Tibial artery (tissue), 4 donors: Measurements from ENCODE around the gene IL17A.
A peak's percentile ranks its signal among the peaks of the same experiment; 100 is the strongest.

Experiments used
- DNase-seq, 2 donors: peaks; one replicate each; pipeline ENCODE4 v3.0.0-alpha.2; 2019
- H3K27ac ChIP-seq, 2 donors: fragments of 200-600 bp; sonication (generic) in 1 of 2; 1 replicate in 1 of 2; 2 replicates in 1 of 2; pipeline ENCODE4 v1.5.1; 2018 to 2019; ENCODE audit warnings: mild to moderate bottlenecking in 1 of 2
- H3K27me3 ChIP-seq, 2 donors: fragments of 200-600 bp; sonication (generic) in 1 of 2; one replicate each; pipeline versions ENCODE4 v1.5.1 to v1.6.0; 2016 to 2019
- H3K36me3 ChIP-seq, 3 donors: fragments of 200-600 bp; sonication (generic) in 2 of 3; one replicate each; pipeline ENCODE4 v1.5.1; 2016 to 2019; ENCODE audit warnings: mild to moderate bottlenecking in 2 of 3
- H3K4me1 ChIP-seq, 4 donors: fragments of 200-600 bp; sonication (generic) in 2 of 4; 1 replicate in 3 of 4; 2 replicates in 1 of 4; pipeline ENCODE4 v1.5.1; 2016 to 2019
- H3K4me3 ChIP-seq, 2 donors: fragments of 200-600 bp; sonication (generic) in 1 of 2; 1 replicate in 1 of 2; 2 replicates in 1 of 2; pipeline ENCODE4 v1.5.1; 2018 to 2019; ENCODE audit warnings: mild to moderate bottlenecking in 2 of 2
- H3K9me3 ChIP-seq, 3 donors: fragments of 200-600 bp; sonication (generic) in 1 of 3; one replicate each; pipeline ENCODE4 v1.5.1; 2016 to 2019
- intact Hi-C: fragments of 100-400 bp; cut with DNase I; formaldehyde crosslinking; loops from one replicate; pipeline ENCODE4 v1.15.0; 2023; ENCODE audit warnings: low total_unique reads
- TF ChIP-seq, protein P1 (sequence below), 2 experiments: fragments of 200-600 bp in 1 of 2; fragments of 450-650 bp in 1 of 2; IDR thresholded peaks; one replicate each; pipeline ENCODE4 v1.5.1; 2017 to 2019; ENCODE audit warnings: antibody characterized with exemption in 2 of 2, mild to moderate bottlenecking in 1 of 2, moderate library complexity in 1 of 2

The IL17A gene

DNA sequence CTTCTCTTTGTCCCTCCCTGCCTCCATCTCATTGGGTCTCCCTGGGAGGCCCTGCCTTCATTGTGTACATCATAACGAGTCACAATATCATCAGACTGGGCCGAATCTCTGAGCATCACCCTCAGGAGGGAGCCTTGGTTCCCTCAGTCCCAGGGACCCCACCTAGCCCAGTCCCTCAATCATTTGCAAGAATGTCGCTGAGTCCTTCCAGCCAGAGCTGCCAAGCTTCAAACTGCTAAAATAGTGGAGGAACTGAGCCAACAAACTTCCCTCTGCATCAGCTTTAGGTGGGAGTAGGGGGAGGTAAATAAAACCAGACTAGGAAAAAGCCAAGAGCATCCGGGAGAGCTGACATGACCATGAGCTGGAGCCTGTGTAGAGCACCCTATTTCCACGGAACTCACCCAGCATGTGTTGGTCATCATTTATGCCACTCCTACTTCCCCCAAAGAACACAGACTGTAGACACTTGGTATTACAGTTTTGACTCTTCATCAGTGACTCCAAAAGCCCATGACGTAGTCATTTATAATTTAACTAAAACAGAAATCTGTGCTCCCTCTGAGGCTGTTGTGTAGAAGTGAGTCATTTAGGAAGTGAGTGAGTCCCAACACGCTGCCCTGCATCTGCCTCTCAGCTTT, 28.8 kb upstream of the IL17A start:
- Histone ChIP-seq H3K36me3 (no peaks in the 10 kb centered on the region), H3K4me3 (no peak overlapping the region), H3K27ac (no peak overlapping the region), H3K4me1 (peaks cover 0 to 9% (median 0%) of the 10 kb centered on the region in 4 donors), H3K9me3 (peaks cover 0 to 3% (median 0%) of the 10 kb centered on the region in 3 donors), H3K27me3 (no peaks in the 10 kb centered on the region)
- TF ChIP-seq, protein P1, sequence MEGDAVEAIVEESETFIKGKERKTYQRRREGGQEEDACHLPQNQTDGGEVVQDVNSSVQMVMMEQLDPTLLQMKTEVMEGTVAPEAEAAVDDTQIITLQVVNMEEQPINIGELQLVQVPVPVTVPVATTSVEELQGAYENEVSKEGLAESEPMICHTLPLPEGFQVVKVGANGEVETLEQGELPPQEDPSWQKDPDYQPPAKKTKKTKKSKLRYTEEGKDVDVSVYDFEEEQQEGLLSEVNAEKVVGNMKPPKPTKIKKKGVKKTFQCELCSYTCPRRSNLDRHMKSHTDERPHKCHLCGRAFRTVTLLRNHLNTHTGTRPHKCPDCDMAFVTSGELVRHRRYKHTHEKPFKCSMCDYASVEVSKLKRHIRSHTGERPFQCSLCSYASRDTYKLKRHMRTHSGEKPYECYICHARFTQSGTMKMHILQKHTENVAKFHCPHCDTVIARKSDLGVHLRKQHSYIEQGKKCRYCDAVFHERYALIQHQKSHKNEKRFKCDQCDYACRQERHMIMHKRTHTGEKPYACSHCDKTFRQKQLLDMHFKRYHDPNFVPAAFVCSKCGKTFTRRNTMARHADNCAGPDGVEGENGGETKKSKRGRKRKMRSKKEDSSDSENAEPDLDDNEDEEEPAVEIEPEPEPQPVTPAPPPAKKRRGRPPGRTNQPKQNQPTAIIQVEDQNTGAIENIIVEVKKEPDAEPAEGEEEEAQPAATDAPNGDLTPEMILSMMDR (IDR thresholded peaks at IDR 0.05): no peak
- DNase-seq: no peak
- intact Hi-C loops: no loop called here

DNA sequence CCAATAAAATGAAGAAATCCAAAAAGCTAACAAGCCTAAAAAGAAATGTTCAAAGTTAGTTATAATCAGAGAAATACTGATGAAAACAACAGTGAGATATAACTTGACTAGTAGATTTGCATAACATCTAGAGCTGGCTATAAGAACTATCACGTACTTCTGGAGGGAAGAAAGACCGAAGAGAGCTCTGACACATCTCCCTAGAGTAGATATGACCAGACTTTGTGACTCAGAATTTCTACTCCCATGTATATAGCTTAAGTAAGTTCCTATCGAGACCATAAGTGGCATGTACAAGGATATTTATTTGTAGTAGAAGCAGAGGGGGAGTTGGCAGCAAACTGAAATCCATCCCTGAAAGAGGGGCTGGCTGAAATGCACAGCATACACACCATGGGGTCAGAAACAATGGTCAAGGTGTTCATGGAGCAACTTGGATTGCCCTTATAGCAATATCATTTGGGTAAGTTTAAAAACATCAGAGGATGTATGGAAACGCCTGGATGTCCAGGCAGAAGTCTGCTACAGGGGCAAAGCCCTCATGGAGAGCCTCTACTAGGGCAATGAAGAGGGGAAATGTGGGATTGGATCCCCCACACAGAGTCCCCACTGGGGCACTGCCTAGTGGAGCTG, 25.6 kb upstream of the IL17A start:
- DNase-seq: no peak
- peaks cover 0 to 3% (median 0%) of the 10 kb centered on the region in 3 donors for H3K9me3 ChIP-seq
- no peaks in the 10 kb centered on the region for H3K36me3 ChIP-seq
- intact Hi-C loops: no loop called here
- TF ChIP-seq, protein P1 (IDR thresholded peaks at IDR 0.05): no peak
- no peaks in the 10 kb centered on the region for H3K27me3 ChIP-seq
- H3K4me1 ChIP-seq: peaks cover 0 to 9% (median 0%) of the 10 kb centered on the region in 4 donors
- no peak overlapping the region for H3K27ac ChIP-seq
- no peak overlapping the region for H3K4me3 ChIP-seq

DNA sequence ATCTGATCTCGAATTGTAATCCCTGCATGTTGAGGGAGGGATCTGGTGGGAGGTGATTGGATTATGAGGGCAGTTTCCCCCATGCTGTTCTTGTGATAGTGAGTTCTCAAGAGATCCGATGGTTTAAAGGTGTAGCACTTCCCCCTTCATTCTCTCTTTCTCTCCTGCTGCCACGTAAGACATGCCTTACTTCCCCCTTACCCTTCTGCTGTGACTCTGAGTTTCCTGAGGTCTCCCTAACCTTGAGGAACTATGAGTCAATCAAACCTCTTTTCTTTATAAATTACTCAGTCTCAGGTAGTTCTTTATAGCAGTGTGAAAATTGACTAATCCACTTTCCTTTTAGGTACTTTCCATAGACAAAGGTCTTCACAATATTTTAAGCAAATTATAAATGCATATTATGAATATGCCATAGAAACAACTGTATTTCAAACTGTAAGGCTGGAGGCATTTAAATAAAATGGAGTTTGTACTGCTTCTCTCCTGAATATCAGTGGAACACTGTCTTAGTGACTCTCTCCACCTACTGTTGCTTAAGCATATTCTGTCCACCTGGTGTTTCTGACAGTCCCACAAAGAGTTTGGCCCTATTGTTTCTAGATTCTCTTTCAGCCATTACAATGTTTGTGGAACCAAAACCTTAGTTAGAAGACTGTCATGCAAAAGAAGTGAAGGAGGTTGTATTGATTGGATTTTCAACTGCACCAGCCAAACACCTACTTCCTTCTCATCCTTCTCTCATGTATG, 24.3 kb upstream of the IL17A start:
- Histone ChIP-seq H3K27ac (no peak overlapping the region), H3K27me3 (no peaks in the 10 kb centered on the region), H3K9me3 (peaks cover 0 to 3% (median 0%) of the 10 kb centered on the region in 3 donors), H3K4me1 (peaks cover 0 to 2% (median 0%) of the 10 kb centered on the region in 4 donors), H3K4me3 (no peak overlapping the region), H3K36me3 (no peaks in the 10 kb centered on the region)
- TF ChIP-seq, protein P1 (IDR thresholded peaks at IDR 0.05): no peak
- intact Hi-C loops: no loop called here
- DNase-seq: no peak

DNA sequence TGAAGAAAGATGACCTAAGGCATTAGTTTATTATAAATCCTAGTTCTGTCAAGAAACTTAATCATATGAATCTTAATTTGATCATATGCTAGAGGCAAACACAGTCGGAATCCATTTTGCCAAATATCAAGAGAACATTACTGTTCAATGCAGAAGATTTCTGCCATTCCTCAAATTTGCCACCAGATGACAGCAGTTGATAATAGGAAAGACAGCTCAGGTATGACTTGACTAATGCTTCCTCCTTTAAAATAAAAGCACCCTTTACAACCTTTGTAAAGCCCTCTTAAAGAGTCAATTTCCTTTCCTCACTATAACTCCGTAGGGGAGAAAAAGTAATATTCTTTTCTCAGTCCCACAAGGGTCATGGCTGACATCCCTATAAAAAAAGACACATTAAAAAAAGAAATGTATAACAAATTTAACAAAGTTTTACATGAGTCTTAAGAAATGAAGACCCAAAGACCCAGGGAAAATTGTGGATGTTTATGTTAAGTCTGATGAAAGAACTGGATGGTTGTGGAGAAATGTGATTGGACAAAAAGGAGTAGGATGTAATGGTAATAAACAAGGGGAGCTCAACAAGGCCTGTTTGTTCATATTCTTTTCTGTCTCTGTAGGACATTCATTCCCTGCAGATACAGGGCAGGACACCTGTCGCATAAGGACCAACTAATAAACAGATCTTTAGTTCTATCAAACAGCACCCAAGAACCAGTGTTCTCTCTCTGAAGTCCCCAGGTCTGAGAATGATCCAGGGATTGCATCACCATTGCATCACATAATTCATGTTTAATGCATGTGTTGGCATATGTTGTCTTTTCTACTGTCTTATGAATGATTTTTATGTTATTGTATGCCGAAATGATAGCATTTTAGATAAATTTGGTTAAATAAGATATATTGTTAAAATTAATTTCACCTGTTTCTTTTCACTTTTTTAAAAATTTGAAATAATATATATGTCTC, 23.0 kb upstream of the IL17A start:
- no peak overlapping the region for H3K4me3 ChIP-seq
- peaks cover 0 to 3% (median 0%) of the 10 kb centered on the region in 3 donors for H3K9me3 ChIP-seq
- H3K4me1 ChIP-seq: no peaks in the 10 kb centered on the region
- intact Hi-C loops: no loop called here
- TF ChIP-seq, protein P1 (IDR thresholded peaks at IDR 0.05): peak; percentile 10 to 17
- H3K36me3 ChIP-seq: no peaks in the 10 kb centered on the region
- no peak for DNase-seq
- no peak overlapping the region for H3K27ac ChIP-seq
- H3K27me3 ChIP-seq: no peaks in the 10 kb centered on the region
